GM18520 (cell line): Measurements from ENCODE around the gene DAPK3.
A peak's percentile ranks its signal among the peaks of the same experiment; 100 is the strongest.
"Not testable (repeated sequence)": the region's sequence is repeated elsewhere in the genome, so short reads cannot be mapped to it uniquely, and the experiment has no call there.

Experiments
- ATAC-seq: cut with Tn5 transposase; IDR thresholded peaks from one replicate; pipeline ENCODE4 v1.9.1; 2021; ENCODE audit not compliant: unreplicated experiment

Gene DAPK3

DNA sequence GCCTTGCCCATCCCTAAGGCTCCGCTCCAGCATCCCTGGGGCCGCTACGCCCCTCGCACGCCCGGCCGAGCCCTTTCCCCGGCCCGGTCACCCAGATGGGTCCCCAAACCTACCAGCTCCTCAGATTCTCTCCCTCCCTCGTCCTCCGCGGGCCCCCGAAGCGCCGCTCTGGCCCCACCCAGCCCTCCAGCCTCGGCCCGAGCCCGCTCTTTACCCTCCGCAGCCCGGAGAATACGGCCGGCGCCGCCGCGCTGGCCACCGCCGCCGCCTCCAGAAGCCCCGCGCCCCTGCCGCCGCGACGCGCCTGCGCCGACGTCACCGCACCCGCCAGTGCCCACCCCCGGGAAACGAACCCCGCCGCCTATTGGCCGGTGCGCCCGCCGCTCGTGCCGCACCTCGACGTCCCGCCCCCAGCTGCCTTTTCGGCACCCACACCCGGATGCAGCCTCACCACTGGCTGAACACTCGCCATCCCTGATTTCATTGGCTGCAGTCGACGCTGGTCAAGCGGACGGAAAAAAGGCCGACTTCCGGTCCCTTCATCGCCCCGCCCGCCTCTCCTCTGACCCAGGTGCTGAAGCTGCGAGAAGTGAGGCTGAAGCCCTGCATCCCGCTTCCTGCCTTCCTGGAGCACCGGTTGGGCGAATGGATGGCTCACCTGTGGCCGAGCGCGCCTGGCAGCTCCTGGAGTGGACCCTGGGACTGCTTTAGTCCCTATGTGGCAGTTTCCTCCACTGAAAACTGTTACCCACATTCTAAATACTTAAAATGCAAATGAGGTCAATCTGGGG, at the start of gene DAPK3:
DAPK3 (minus strand) TSS at position 292 of the 791 bp plus-strand sequence. CDS start 1,364 bp downstream, outside the sequence.
- peak; percentile 93 for ATAC-seq

DNA sequence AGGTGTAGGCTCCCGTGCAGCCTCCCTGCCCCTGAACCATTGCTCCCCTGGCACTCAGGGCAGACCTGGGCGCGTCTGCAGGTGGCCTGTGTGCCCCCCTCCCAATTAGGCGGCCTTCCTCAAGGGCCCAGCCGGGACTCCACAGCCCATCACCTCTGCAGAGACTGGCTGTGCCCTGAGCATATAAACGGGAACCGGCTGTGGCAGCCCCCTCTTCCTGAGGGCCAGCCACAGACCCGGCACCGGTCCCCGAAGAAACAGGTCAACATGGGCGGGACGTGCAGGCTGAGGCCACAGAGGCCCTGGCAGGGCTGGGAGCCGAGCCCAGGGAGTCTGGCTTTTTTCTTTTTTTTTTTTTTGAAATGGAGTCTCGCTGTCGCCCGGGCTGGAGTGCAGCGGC, 48.7 kb upstream of the DAPK3 start:
- no peak for ATAC-seq

DNA sequence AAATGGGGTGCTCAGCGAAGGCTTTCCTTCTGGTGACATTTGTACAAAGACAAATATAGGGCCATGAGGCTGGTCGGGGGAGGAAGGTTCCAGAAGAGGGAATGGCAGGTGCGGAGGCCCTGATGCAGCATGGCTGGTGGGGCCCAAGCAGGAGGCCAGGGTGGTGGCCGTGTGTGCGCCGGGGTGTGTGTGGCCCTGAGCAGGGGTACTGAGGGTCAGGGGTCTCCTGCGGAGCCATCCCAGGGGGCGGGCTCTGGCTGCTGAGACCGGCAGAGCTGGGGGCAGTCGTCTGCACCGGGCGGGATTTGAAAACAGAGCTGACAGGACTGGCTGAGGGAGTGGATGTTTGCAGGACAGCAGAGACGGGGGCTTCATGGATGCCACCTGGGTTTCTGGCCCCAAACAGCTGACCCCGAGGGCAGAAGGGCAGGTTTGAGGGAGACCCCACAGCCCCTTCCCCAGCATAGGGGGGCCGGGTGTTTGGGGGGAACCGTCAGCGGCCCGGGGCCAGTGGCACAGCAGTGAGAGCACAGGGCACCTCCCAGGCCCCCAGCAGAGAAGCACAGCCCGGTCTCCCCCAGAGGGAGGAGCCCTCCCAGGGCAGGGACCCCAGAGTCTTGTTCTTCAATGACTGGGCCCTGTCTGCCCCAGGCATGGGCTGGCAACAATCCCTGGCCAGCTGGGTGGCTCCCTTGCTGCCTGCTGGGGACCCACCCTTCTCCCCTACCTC, 48.0 kb upstream of the DAPK3 start:
- ATAC-seq, result no peak

DNA sequence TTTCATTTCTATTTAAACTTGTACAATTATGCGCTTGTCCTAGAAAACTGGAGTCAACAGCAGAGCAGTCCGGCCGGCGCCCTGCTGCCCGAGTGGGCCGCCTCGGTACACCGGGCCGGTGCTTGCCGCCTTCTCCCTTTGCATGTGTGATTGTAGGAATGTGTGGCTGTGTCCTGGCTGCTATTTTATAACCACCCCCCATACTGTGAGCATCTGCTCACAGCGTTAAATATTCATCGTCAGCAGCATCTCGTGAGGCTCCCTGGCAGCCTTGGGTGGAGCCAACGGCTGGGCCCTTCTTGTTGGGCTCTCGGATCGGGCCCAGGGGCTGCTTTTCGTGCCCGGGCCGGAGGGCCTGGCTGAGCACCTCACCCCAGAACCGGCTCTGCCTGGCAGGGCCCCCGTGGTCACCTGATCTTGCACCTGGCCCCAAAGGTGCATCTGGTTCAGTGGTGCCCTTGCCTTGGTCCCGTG, 47.3 kb upstream of the DAPK3 start:
- no peak for ATAC-seq

DNA sequence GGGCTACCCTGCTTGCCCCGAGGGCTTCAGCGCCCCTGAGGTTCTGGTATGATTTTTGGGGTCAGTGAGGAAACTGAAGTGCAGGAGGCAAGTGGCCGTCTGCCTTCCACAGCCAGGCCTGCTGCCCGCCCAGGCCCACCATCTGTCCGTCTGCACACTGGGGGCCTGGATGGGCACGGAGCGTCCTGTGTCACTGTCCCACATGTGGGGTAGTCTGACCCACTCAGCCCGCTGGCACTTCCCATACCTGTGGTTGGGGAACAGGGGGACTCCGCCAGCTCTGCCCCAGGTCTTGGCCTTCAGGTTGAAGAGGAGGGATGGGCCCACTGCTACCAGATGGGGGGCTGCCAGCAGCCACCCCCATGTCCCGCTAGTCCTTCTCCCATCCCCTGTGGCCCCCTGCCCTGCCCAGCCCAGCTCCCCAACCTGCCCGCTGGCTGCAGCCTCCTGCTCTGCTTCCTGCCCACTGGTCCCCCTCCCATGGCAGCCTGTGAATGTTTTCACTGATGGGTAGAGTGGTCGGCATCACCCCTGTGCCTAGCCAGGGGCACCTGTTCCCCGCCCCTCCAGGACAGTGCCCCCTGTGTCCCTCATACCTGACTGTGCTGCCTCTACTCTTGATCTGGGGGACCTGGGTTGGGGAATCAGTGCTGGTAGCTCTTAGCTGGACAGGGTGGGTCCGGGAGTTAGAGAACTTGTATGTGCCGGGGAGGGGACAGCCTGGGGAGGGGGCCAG, 46.2 kb upstream of the DAPK3 start:
- ATAC-seq, result no peak

DNA sequence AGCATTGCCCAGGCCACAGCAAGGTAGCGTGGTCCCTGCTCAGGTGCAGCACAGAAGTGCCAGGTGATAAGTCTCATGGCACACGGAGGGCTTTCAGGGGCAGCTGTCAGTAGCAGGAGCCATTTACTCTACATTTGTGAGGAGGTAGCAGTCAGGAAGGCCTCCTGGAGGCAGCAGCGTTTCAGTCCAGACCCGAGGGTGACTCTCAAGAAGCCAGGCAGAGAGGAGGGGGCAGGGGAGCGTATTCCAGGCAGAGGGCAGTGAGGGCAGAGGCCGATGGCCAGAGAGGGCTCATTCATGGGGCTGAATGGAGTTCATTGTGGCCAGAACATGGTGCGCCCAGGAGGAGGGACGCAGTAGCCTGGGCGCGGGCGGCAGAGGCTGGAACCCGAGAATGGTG, 45.6 kb upstream of the DAPK3 start:
- no peak for ATAC-seq

DNA sequence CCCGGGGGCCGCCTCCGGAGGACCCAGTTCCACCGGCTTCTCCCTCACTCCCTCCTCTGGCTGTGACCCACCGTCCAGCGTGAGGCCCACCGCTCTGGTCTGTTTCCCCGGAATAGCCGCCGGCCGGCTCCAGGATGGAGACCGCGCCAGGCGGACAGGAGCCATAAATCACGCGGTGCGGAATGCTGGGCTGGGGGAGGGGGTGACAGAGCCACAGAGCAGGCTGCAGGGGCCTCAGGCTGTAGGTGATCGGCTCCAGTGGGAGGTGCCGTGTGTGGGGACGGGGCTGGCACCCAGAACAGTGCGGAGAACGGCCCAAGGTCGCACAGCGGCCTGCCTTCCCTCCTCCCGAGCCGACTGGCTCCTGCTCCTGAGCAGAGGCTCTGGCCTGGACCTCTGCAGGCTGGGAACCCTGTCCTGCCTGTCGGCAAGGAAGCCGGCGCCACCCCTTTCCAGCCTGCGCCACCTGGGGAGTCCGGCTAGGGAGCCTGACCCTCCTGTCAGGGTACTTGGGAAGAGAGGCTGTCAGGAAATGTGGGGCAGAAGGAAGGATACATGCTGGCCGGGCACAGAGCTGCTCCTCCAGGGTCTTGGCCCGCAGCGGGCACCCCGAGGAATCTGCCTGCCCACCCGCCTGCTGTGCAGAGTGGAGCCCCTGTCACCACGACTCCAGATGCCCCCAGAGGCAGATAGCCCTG, 45.0 kb upstream of the DAPK3 start:
- no peak for ATAC-seq

DNA sequence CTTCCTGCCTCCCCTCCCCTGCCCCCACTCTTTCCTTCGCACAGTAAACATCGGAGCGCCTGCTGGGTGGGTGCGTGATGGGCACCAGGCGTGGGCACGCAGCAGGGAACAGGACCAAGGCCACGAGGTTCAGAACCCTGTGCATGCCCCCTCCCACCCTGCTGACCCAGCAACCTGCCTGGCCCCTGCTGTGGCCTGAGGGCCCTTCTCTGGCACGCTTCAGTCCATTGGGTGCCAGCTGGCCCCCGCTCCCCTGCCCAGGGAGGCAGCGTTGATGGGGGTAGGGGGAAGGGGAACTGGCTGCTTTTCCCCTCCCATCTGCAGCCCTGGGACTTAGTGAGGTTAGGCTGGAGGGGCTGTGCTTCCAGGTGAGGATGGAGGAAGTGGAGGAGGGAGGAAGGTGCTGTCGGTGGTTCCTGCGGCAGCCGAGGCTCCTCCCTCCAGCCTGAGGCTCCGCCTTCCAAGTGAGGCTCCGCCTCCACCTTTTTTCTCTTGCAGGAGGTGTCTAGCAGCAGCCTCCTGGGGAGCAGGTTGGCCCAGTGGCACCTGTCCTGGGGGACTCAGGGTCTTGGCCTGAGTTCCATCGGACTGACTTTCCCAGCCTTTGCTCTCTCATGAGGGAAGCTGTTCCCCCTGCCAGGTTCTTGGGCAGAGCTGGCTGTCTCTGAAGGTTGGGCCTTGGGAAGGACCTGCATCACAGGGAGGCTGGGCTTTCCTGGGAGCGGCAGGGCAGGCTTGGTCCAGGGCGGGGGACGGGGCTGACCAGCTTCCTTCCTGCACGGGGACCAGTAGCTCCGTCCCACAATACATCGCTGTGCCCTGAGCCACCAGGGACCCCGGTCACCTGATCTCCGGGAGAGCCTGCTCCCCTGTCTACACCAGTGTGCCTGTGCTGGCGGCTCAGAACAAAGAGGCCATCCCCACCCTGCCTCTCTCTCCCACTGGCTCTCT, 43.9 kb upstream of the DAPK3 start:
- no peak for ATAC-seq

DNA sequence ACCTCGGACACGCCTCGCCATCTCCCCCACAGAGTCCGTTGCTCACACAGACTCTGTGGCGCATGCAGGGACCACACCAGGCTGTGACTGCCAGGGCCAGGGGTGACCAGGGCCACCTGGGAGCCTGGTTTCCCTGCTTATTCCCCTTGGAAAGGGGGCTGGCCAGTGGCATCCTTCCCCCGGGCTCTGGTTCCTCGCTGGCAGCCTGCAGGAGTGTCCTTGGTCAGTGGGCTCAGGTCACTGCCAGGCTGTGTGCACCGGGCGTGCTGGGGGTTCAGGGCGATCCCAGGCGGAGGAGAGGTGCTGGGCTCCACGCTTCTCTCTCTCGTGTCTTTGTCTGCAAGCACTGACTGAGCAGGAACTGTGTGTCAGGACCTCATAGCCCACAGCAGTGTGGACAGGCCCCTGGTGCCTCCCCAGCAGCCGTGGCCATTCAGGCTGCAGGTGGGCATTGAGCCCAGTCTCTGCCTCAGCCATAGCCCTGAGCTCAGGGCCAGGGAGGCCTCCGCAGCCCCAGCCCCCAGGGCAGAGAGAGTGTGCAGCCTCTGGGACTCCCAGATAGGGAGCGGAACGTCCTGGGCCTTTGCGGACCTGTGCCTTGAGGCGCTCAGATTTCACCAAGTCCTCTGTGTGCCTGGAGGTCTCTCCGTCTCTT, 43.1 kb upstream of the DAPK3 start:
- no peak for ATAC-seq

DNA sequence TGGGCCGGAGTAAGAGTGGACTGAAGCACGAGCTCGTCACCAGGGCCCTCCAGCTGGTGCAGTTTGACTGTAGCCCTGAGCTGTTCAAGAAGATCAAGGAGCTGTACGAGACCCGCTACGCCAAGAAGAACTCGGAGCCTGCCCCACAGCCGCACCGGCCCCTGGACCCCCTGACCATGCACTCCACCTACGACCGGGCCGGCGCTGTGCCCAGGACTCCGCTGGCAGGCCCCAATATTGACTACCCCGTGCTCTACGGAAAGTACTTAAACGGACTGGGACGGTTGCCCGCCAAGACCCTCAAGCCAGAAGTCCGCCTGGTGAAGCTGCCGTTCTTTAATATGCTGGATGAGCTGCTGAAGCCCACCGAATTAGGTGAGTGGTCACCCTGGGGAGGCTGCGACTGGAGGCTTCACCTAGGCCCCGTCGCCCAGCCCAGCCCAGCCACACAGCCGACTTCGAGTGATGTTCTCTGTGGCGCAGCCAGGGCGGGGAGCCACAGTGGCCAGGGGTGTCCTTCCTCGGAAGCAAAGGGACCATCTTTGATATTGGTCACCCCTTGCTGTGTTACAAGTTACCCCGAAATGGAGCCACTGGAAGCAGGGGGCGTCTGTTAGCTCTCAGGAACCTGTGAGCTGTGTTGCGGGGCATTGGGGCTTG, 42.2 kb upstream of the DAPK3 start:
- ATAC-seq, result no peak

DNA sequence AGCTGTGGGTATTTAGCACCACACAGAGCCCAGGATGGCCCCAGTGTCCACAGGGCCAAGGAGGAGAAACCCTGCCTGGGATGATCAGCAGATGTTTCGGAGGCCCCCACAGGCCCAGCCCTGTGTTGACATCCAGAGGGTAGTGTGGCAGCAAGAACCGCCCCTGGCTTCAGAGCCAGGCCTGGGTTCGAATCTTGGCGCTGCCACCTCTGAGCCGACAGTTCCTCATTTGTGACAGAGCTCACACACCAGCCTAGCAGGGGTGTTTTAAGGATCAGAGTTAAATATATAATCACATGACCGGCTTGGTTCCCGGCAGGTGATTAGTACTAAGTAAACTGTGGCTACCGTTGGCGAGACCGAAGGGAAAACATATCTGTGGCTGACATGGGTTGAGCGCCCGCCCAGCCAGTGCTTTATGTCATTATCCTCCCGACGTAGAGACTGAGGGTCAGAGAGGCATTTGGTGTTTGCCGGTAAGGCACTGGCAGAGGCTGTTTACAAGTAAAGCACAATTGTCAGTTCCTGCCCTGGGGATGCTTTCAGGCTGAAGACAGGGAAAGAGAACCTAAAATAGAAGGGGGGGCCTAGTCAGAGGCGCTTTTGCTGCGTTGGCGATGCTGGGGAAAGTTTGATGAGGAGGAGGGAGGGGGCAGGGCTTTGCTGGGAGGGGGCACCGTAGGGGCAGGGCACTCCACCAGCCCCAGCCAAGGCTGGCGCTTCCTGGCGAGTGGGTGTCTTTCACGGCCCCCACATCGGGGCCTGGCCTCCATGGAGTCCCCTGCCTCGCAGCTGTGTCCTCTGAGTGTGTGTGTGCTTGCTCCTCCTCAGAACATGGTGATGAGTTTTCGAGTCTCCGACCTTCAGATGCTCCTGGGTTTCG, 41.4 kb upstream of the DAPK3 start:
- no peak for ATAC-seq

DNA sequence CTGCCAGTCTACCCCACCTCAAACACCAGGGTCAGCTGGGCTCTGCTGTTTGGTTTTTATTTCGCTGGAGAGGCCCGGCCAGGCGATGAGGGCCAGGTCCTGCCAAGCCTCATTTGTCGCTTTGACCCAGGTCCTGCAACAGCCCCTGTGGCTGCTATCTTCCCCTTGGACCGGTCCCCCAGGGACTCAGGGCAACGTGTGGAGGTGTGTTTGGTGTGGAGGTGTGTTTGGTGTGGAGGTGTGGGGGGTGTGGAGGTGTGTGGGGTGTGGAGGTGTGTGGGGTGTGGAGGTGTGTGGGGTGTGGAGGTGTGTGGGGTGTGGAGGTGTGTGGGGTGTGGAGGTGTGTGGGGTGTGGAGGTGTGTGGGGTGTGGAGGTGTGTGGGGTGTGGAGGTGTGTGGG, 40.5 kb upstream of the DAPK3 start:
- ATAC-seq, result not testable (repeated sequence)

DNA sequence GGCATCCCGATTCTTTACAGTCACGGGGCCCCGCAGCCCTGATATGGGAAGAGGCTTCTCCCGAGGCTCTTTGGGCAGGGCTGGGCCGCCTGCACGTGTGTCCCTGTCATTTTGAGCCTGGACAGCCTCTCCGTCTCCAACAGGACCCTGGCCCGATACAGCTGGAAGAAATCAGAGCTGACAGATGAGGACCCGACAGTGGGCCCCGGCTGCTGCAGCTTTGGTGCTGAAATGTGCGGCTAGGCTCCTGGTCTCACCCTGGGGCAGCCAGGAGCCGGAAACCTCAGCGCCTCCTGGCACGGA, 39.9 kb upstream of the DAPK3 start:
- ATAC-seq, result no peak

DNA sequence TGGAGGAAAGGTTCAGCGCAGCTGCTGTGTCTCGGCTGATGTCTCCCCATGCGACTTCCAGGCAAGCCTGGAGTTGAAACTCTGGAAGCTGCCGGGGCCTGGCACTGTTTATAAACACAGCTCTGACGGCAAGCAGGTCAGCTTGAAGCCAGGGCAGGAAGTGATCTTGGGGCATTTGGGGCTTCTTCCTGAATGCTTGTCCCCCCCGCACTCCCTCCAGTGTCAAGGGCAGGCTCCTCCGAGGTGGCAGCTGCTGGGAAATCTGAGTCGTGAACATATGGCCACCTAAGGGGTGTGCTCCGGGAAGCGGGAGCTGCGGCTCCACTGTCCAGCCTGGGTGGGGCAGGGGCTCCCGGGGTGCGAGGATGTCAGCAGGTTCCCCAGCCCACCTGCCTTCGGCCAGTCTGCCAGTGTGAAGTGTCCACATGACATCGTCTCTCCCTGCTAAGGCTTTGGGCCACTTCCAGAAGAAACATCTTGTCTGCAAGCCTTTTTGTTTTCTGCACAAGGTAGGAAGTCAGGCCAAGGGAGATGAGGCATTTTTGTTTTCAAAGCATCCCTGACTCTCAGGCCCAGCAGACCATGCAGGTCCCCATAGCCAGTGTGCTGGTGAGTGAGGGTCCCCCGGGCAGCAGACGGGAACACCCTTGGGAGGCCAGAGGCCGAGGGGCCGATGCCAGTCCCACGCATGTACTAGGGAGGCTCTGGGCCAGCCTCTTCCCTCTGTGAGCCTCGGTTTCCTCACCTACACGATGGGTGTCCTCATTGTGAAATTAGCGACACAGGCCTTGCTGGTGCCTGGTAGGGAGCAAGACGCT, 39.3 kb upstream of the DAPK3 start:
- ATAC-seq, result no peak

DNA sequence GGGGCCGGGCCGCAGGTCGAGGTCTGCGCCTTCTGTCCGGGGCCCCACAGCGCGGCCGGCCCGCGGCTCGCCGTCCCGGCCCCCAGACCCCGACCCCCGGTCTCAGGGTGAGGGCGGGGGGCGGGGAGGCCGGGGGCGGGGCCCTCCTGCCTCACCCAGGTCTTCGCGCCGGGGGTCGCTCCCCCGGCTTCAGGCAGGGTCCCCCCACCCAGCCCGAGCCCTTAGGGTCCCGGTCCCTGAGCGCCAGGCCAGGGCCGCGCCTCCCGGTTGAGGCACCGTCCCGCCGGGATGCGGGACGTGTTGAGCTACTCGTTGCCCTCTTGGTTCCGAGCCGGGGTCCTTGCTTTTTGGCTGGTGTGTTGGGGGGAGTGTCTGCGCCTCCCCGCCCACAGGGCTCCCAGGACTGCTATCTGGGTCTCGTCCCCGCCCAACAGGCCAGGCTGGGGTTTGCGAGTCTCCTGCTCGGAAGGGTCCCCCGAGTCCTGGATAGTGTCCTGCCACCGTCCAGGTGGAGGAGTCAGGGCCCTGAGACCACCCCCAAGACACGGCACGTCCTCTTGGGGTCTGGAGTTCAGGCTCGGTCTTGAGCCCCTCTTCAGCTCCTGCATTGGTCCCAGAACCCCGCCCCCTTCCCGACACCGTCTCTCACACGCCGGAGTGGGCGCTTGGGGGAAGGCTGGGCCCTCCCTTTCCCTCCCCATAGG, 37.1 kb upstream of the DAPK3 start:
- no peak for ATAC-seq

DNA sequence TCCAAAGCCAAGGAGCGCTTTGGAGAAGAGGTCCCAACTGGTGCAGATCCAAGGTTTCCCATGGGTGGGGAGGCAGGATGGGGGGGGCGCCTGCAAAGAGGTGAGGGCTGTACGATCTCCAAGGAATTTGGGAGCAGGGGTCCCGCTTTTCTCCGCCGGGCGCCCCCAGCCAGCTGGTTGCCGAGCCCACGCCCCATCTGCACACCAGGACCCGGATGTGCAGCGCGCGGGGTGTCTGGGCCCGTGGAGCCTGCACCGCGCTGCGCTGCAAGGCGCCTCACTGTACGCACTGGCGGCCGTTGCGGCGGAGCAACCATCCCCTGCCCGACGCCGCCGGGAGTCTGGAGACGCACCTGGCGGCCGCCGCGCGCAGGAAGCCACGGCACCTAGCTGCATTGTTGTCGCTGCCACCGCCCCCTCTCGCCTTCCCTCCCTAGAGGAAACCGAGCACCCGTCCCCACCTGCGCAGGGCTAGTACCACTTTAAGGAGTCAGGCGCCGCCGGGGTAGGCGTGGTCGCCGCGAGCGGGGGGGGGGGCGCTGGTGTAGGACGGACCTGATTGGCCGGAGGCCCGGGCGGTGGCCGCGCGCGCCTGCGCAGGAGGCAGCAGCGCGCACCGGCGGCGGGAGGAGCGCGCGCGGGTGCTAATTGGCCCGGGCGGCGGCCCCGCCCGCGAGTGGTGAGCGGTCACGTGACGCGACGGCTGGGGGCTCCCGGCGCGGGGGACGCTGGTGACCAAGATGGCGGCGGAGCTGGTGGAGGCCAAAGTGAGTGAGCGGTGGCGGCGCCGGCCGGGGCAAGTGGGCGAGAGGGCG, 36.3 kb upstream of the DAPK3 start, which contains the start of gene PIAS4:
PIAS4 (plus strand) TSS at position 716 of the 815 bp plus-strand sequence; CDS start at position 741, 25 bp downstream.
- peak; percentile 78 for ATAC-seq
